DND-41 (cell line): ENCODE data around the gene USP13.

Experiments
- ATAC-seq: fragments of 200-7000 bp; cut with Tn5 transposase; 3 replicates; pipeline ENCODE4 v1.9.1; 2021; ENCODE audit warnings: low read depth; ENCODE audit not compliant: insufficient read depth
- DNase-seq: peaks from one replicate; pipeline ENCODE4 v3.0.0-alpha.2; 2020
- H2AFZ ChIP-seq: 2 replicates; pipeline ENCODE4 v1.6.0; 2012; ENCODE audit warnings: low read depth, low read length
- H3K27ac ChIP-seq: 2 replicates; pipeline ENCODE4 v1.5.1; 2012; ENCODE audit warnings: low read length, inconsistent platforms
- H3K27me3 ChIP-seq: fragments of 200-600 bp; sonication (generic); 2 replicates; pipeline ENCODE4 v1.6.0; 2012; ENCODE audit warnings: low read length, mild to moderate bottlenecking, inconsistent platforms; ENCODE audit not compliant: insufficient read depth, poor library complexity
- H3K36me3 ChIP-seq: 2 replicates; pipeline ENCODE4 v1.5.1; 2012; ENCODE audit warnings: low read length, inconsistent platforms; ENCODE audit not compliant: insufficient read depth
- H3K4me1 ChIP-seq: 2 replicates; pipeline ENCODE4 v1.5.1; 2012; ENCODE audit warnings: mild to moderate bottlenecking, low read length; ENCODE audit not compliant: insufficient read depth
- H3K4me2 ChIP-seq: 2 replicates; pipeline ENCODE4 v1.6.0; 2012; ENCODE audit warnings: mild to moderate bottlenecking, moderate library complexity, low read length, inconsistent platforms; ENCODE audit not compliant: insufficient read depth
- H3K4me3 ChIP-seq, 2 experiments: fragments of 200-600 bp in 1 of 2; shearing (Covaris generic) in 1 of 2; 2 replicates each; pipeline ENCODE4 v1.5.1; 2012 to 2016; ENCODE audit warnings: inconsistent platforms in 2 of 2, low read length in 2 of 2, mild to moderate bottlenecking in 2 of 2, low read depth in 1 of 2, moderate library complexity in 1 of 2
- H3K79me2 ChIP-seq: 2 replicates; pipeline ENCODE4 v1.6.0; 2012; ENCODE audit warnings: low read length, inconsistent platforms; ENCODE audit not compliant: insufficient read depth
- H3K9ac ChIP-seq: 2 replicates; pipeline ENCODE4 v1.6.0; 2012; ENCODE audit warnings: low read depth, mild to moderate bottlenecking, inconsistent platforms, low read length, moderate library complexity
- H3K9me3 ChIP-seq: 2 replicates; pipeline ENCODE4 v1.5.1; 2012; ENCODE audit warnings: low read length, moderate library complexity, mild to moderate bottlenecking, inconsistent platforms; ENCODE audit not compliant: insufficient read depth, severe bottlenecking
- H4K20me1 ChIP-seq: 2 replicates; pipeline ENCODE4 v1.6.0; 2012; ENCODE audit warnings: low read length; ENCODE audit not compliant: insufficient read depth
- CTCF ChIP-seq: IDR thresholded peaks from 2 replicates; pipeline ENCODE4 v1.5.1; 2012; ENCODE audit warnings: borderline replicate concordance, low read length, moderate library complexity, mild to moderate bottlenecking; ENCODE audit not compliant: poor library complexity, severe bottlenecking; ENCODE audit errors: extremely low read depth
- EZH2 ChIP-seq: IDR thresholded peaks from 3 replicates; pipeline ENCODE4 v1.6.1; 2012; ENCODE audit warnings: borderline replicate concordance, low read depth, mild to moderate bottlenecking, moderate library complexity, low read length, inconsistent platforms; ENCODE audit not compliant: severe bottlenecking

Gene USP13

GRCh38 chr3:179829401-179829800, 176.6 kb downstream of the USP13 start:
- ATAC-seq, result no peak
- Histone ChIP-seq H3K36me3 (peaks cover 64% of the 10 kb centered on the region), H3K4me3 (no peak overlapping the region), H3K4me1 (no peaks in the 10 kb centered on the region), H3K79me2 (no peaks in the 10 kb centered on the region), H3K27me3 (no peaks in the 10 kb centered on the region), H3K9me3 (no peaks in the 10 kb centered on the region), H2AFZ (no peak overlapping the region), H3K9ac (no peak overlapping the region), H3K4me2 (no peak overlapping the region), H3K27ac (no peak overlapping the region), H4K20me1 (no peaks in the 10 kb centered on the region)
- TF ChIP-seq CTCF (no peak), EZH2 (no peak)
- DNase-seq, result no peak

GRCh38 chr3:179832333-179832854, 179.6 kb downstream of the USP13 start:
- Histone ChIP-seq H2AFZ (no peak overlapping the region), H3K27ac (no peak overlapping the region), H3K36me3 (peaks cover 48% of the 10 kb centered on the region), H3K4me3 (no peak overlapping the region), H3K27me3 (no peaks in the 10 kb centered on the region), H3K79me2 (no peaks in the 10 kb centered on the region), H3K9ac (no peak overlapping the region), H3K4me1 (no peaks in the 10 kb centered on the region), H3K9me3 (no peaks in the 10 kb centered on the region), H4K20me1 (no peaks in the 10 kb centered on the region), H3K4me2 (no peak overlapping the region)
- TF ChIP-seq CTCF (no peak), EZH2 (no peak)
- DNase-seq (no peak), ATAC-seq (no peak)

- Histone ChIP-seq H2AFZ (no peak overlapping the region), H3K9ac (no peak overlapping the region), H3K27me3 (no peaks in the 10 kb centered on the region), H3K4me2 (no peak overlapping the region), H3K79me2 (no peaks in the 10 kb centered on the region), H3K27ac (no peak overlapping the region), H4K20me1 (no peaks in the 10 kb centered on the region), H3K4me1 (no peaks in the 10 kb centered on the region), H3K4me3 (no peak overlapping the region), H3K36me3 (peaks cover 48% of the 10 kb centered on the region), H3K9me3 (no peaks in the 10 kb centered on the region)
- TF ChIP-seq EZH2, result no peak
- TF ChIP-seq CTCF, result no peak
- DNase-seq (no peak), ATAC-seq (no peak)
Observed at GRCh38 chr3:179833294-179833693, 180.5 kb downstream of the USP13 start.

- Histone ChIP-seq H3K9ac (no peak overlapping the region), H3K27ac (no peak overlapping the region), H3K9me3 (no peaks in the 10 kb centered on the region), H3K4me1 (no peaks in the 10 kb centered on the region), H4K20me1 (no peaks in the 10 kb centered on the region), H3K27me3 (no peaks in the 10 kb centered on the region), H3K4me2 (no peak overlapping the region), H2AFZ (no peak overlapping the region), H3K36me3 (peaks cover 51% of the 10 kb centered on the region), H3K4me3 (no peak overlapping the region), H3K79me2 (no peaks in the 10 kb centered on the region)
- DNase-seq (no peak), ATAC-seq (no peak)
- TF ChIP-seq CTCF (peak; percentile 5), EZH2 (no peak)
Observed at GRCh38 chr3:179837374-179837773, 184.5 kb downstream of the USP13 start.
